ENCODE measurements around the gene ATAD3C.
"Not testable (repeated sequence)": the region's sequence is repeated elsewhere in the genome, so short reads cannot be mapped to it uniquely, and the experiment has no call there.

The ATAD3C gene

GRCh38 chr1:1483714-1484113 is 34.2 kb downstream of the ATAD3C start:
- H3K27ac ChIP-seq (ENCODE audit: low read length, poor library complexity, severe bottlenecking) = no peak overlapping the region
- H3K4ac ChIP-seq (ENCODE audit: low read depth in 1 of 2, low read length in 2 of 2) = no peak overlapping the region
- H3K23ac ChIP-seq (ENCODE audit: low read length in 2 of 2) = no peak overlapping the region
- H2BK120ac ChIP-seq (ENCODE audit: low read depth, low read length) = no peak overlapping the region
- H3K14ac ChIP-seq (ENCODE audit: low read length in 2 of 2) = no peak overlapping the region
- no peak overlapping the region for H3K18ac ChIP-seq (ENCODE audit: low read depth in 1 of 2, low read length in 2 of 2)
- H3K9ac ChIP-seq (ENCODE audit: low read length) = no peak overlapping the region
- no peak overlapping the region for H3K4me3 ChIP-seq (ENCODE audit: insufficient read depth in 1 of 2, low read depth in 1 of 2, low read length in 2 of 2)
- no peak overlapping the region for H3K4me2 ChIP-seq (ENCODE audit: low read length, poor library complexity, severe bottlenecking)
- no peaks in the 10 kb centered on the region for H3K27me3 ChIP-seq (ENCODE audit: control insufficient read depth in 1 of 2, insufficient read depth in 1 of 2, low read length in 2 of 2)
- H4K91ac ChIP-seq (ENCODE audit: low read length) = no peak overlapping the region
- no peak overlapping the region for H2BK5ac ChIP-seq (ENCODE audit: low read depth, low read length, poor library complexity, severe bottlenecking)
- no peak overlapping the region for H2BK12ac ChIP-seq (ENCODE audit: low read length in 2 of 2)
- H3K36me3 ChIP-seq (ENCODE audit: control insufficient read depth in 1 of 2, insufficient read depth in 2 of 2, low read depth in 1 of 2, low read length in 2 of 2) = peaks cover 51 to 91% of the 10 kb centered on the region in 2 experiments
- H3K4me1 ChIP-seq (ENCODE audit: control insufficient read depth, insufficient read depth, low read depth, low read length) = peaks cover 3% of the 10 kb centered on the region
- no peak overlapping the region for H2AFZ ChIP-seq (ENCODE audit: low read depth, low read length)
- H3K9me3 ChIP-seq (ENCODE audit: control insufficient read depth, low read length) = no peaks in the 10 kb centered on the region
- H3K79me1 ChIP-seq (replicated peaks; ENCODE audit: low read length, poor library complexity, severe bottlenecking) = peaks cover 40% of the 10 kb centered on the region
- no peak overlapping the region for H4K8ac ChIP-seq (ENCODE audit: low read length)
- WGBS = 98% methylated on average over 16 of the region's 16 CpGs
- H2BK15ac ChIP-seq (ENCODE audit: low read depth, poor library complexity, severe bottlenecking) = no peak overlapping the region
- H2AK5ac ChIP-seq (ENCODE audit: low read length, severe bottlenecking) = no peak overlapping the region
- no peak for DNase-seq

GRCh38 chr1:1484976-1485750 is 35.7 kb downstream of the ATAD3C start:
- not testable (repeated sequence) for H3K27ac ChIP-seq (ENCODE audit: low read length, poor library complexity, severe bottlenecking); H2BK120ac ChIP-seq (ENCODE audit: low read depth, low read length); H2BK5ac ChIP-seq (ENCODE audit: low read depth, low read length, poor library complexity, severe bottlenecking); DNase-seq; H3K4me1 ChIP-seq (ENCODE audit: control insufficient read depth, insufficient read depth, low read depth, low read length); H3K4ac ChIP-seq (ENCODE audit: low read depth in 1 of 2, low read length in 2 of 2); H3K4me3 ChIP-seq (ENCODE audit: insufficient read depth in 1 of 2, low read depth in 1 of 2, low read length in 2 of 2); H3K23ac ChIP-seq (ENCODE audit: low read length in 2 of 2); H2AFZ ChIP-seq (ENCODE audit: low read depth, low read length); H3K4me2 ChIP-seq (ENCODE audit: low read length, poor library complexity, severe bottlenecking); H3K18ac ChIP-seq (ENCODE audit: low read depth in 1 of 2, low read length in 2 of 2); H4K91ac ChIP-seq (ENCODE audit: low read length); H2BK12ac ChIP-seq (ENCODE audit: low read length in 2 of 2); H2AK5ac ChIP-seq (ENCODE audit: low read length, severe bottlenecking); H2BK15ac ChIP-seq (ENCODE audit: low read depth, poor library complexity, severe bottlenecking); H3K27me3 ChIP-seq (ENCODE audit: control insufficient read depth in 1 of 2, insufficient read depth in 1 of 2, low read length in 2 of 2); H3K9me3 ChIP-seq (ENCODE audit: control insufficient read depth, low read length); H3K14ac ChIP-seq (ENCODE audit: low read length in 2 of 2); H3K9ac ChIP-seq (ENCODE audit: low read length); H4K8ac ChIP-seq (ENCODE audit: low read length)
- peaks cover 52 to 92% of the 10 kb centered on the region in 2 experiments for H3K36me3 ChIP-seq (ENCODE audit: control insufficient read depth in 1 of 2, insufficient read depth in 2 of 2, low read depth in 1 of 2, low read length in 2 of 2)
- WGBS = 97% methylated on average over 25 of the region's 46 CpGs
- peaks cover 35% of the 10 kb centered on the region for H3K79me1 ChIP-seq (replicated peaks; ENCODE audit: low read length, poor library complexity, severe bottlenecking)

- H2AK5ac ChIP-seq (ENCODE audit: low read length, severe bottlenecking); H3K27ac ChIP-seq (ENCODE audit: low read length, poor library complexity, severe bottlenecking); H3K9me3 ChIP-seq (ENCODE audit: control insufficient read depth, low read length); H4K91ac ChIP-seq (ENCODE audit: low read length); DNase-seq; H3K18ac ChIP-seq (ENCODE audit: low read depth in 1 of 2, low read length in 2 of 2); H3K4me1 ChIP-seq (ENCODE audit: control insufficient read depth, insufficient read depth, low read depth, low read length); H3K27me3 ChIP-seq (ENCODE audit: control insufficient read depth in 1 of 2, insufficient read depth in 1 of 2, low read length in 2 of 2); H3K4me3 ChIP-seq (ENCODE audit: insufficient read depth in 1 of 2, low read depth in 1 of 2, low read length in 2 of 2); H2BK5ac ChIP-seq (ENCODE audit: low read depth, low read length, poor library complexity, severe bottlenecking); H4K8ac ChIP-seq (ENCODE audit: low read length); H3K23ac ChIP-seq (ENCODE audit: low read length in 2 of 2); H2BK120ac ChIP-seq (ENCODE audit: low read depth, low read length); H3K4ac ChIP-seq (ENCODE audit: low read depth in 1 of 2, low read length in 2 of 2); H2BK12ac ChIP-seq (ENCODE audit: low read length in 2 of 2); H3K9ac ChIP-seq (ENCODE audit: low read length); H2BK15ac ChIP-seq (ENCODE audit: low read depth, poor library complexity, severe bottlenecking); H3K14ac ChIP-seq (ENCODE audit: low read length in 2 of 2); H3K4me2 ChIP-seq (ENCODE audit: low read length, poor library complexity, severe bottlenecking); H2AFZ ChIP-seq (ENCODE audit: low read depth, low read length): not testable (repeated sequence)
- peaks cover 54 to 92% of the 10 kb centered on the region in 2 experiments for H3K36me3 ChIP-seq (ENCODE audit: control insufficient read depth in 1 of 2, insufficient read depth in 2 of 2, low read depth in 1 of 2, low read length in 2 of 2)
- 97% methylated on average over 26 of the region's 31 CpGs for WGBS
- H3K79me1 ChIP-seq (replicated peaks; ENCODE audit: low read length, poor library complexity, severe bottlenecking) = peaks cover 35% of the 10 kb centered on the region
These were observed 36.3 kb downstream of the ATAD3C start for GRCh38 chr1:1485755-1486317.

- Histone ChIP-seq H2AK5ac (ENCODE audit: low read length, severe bottlenecking) (no peak overlapping the region), H3K27me3 (ENCODE audit: control insufficient read depth in 1 of 2, insufficient read depth in 1 of 2, low read length in 2 of 2) (no peaks in the 10 kb centered on the region), H3K14ac (ENCODE audit: low read length in 2 of 2) (no peak overlapping the region), H3K4me1 (ENCODE audit: control insufficient read depth, insufficient read depth, low read depth, low read length) (no peaks in the 10 kb centered on the region), H3K4me2 (ENCODE audit: low read length, poor library complexity, severe bottlenecking) (no peak overlapping the region), H3K23ac (ENCODE audit: low read length in 2 of 2) (no peak overlapping the region), H2AFZ (ENCODE audit: low read depth, low read length) (no peak overlapping the region), H2BK5ac (ENCODE audit: low read depth, low read length, poor library complexity, severe bottlenecking) (no peak overlapping the region), H2BK15ac (ENCODE audit: low read depth, poor library complexity, severe bottlenecking) (no peak overlapping the region), H2BK12ac (ENCODE audit: low read length in 2 of 2) (no peak overlapping the region), H3K18ac (ENCODE audit: low read depth in 1 of 2, low read length in 2 of 2) (no peak overlapping the region), H3K36me3 (ENCODE audit: control insufficient read depth in 1 of 2, insufficient read depth in 2 of 2, low read depth in 1 of 2, low read length in 2 of 2) (peaks cover 67 to 98% of the 10 kb centered on the region in 2 experiments), H3K4me3 (ENCODE audit: insufficient read depth in 1 of 2, low read depth in 1 of 2, low read length in 2 of 2) (no peak overlapping the region), H2BK120ac (ENCODE audit: low read depth, low read length) (no peak overlapping the region), H4K91ac (ENCODE audit: low read length) (no peak overlapping the region), H3K9ac (ENCODE audit: low read length) (no peak overlapping the region), H4K8ac (ENCODE audit: low read length) (no peak overlapping the region), H3K27ac (ENCODE audit: low read length, poor library complexity, severe bottlenecking) (no peak overlapping the region), H3K79me1 (replicated peaks; ENCODE audit: low read length, poor library complexity, severe bottlenecking) (peaks cover 34% of the 10 kb centered on the region), H3K4ac (ENCODE audit: low read depth in 1 of 2, low read length in 2 of 2) (no peak overlapping the region), H3K9me3 (ENCODE audit: control insufficient read depth, low read length) (peaks cover 7% of the 10 kb centered on the region)
- 98% methylated on average over 18 of the region's 18 CpGs for WGBS
- no peak for DNase-seq
These were observed 38.2 kb downstream of the ATAD3C start for GRCh38 chr1:1487701-1488100.

Data from mesenchymal stem cell (in vitro differentiated cells and primary cell).